ENCODE results near the gene CELA3A. TPM values are rescaled to one million over a fixed set of nuclear protein-coding genes. Genes with fewer than 3 reads are reported as not detected.
A peak's percentile ranks its signal among the peaks of the same experiment; 100 is the strongest.
"Not testable (repeated sequence)": the region's sequence is repeated elsewhere in the genome, so short reads cannot be mapped to it uniquely, and the experiment has no call there.

CELA3A gene
- total and polyA plus RNA-seq, 5 donors from 2014 or later, result not detected

GRCh38 chr1:22014575-22015206 is 13.2 kb downstream of the CELA3A start:
- not testable (repeated sequence) for DNase-seq; H3K9me3 ChIP-seq (ENCODE audit: control insufficient read depth in 2 of 2, low read length in 2 of 2); H3K36me3 ChIP-seq (ENCODE audit: control insufficient read depth, insufficient read depth, low read length); H3K27me3 Mint-ChIP-seq; H3K4me3 Mint-ChIP-seq; H3K27ac Mint-ChIP-seq; H3K36me3 Mint-ChIP-seq; H3K27ac ChIP-seq (ENCODE audit: insufficient read depth, low read length, poor library complexity, severe bottlenecking); H3K4me3 ChIP-seq (ENCODE audit: low read depth, low read length); H3K9me3 Mint-ChIP-seq; H3K27me3 ChIP-seq (ENCODE audit: control insufficient read depth, insufficient read depth, low read length); ATAC-seq (ENCODE audit: low read depth in 2 of 2)
- H3K4me1 Mint-ChIP-seq, result peaks cover 11 to 15% (median 12%) of the 10 kb centered on the region in 4 donors
- peaks cover 14% of the 10 kb centered on the region for H3K4me1 ChIP-seq (ENCODE audit: control insufficient read depth, insufficient read depth, low read length, poor library complexity, severe bottlenecking)

DNA sequence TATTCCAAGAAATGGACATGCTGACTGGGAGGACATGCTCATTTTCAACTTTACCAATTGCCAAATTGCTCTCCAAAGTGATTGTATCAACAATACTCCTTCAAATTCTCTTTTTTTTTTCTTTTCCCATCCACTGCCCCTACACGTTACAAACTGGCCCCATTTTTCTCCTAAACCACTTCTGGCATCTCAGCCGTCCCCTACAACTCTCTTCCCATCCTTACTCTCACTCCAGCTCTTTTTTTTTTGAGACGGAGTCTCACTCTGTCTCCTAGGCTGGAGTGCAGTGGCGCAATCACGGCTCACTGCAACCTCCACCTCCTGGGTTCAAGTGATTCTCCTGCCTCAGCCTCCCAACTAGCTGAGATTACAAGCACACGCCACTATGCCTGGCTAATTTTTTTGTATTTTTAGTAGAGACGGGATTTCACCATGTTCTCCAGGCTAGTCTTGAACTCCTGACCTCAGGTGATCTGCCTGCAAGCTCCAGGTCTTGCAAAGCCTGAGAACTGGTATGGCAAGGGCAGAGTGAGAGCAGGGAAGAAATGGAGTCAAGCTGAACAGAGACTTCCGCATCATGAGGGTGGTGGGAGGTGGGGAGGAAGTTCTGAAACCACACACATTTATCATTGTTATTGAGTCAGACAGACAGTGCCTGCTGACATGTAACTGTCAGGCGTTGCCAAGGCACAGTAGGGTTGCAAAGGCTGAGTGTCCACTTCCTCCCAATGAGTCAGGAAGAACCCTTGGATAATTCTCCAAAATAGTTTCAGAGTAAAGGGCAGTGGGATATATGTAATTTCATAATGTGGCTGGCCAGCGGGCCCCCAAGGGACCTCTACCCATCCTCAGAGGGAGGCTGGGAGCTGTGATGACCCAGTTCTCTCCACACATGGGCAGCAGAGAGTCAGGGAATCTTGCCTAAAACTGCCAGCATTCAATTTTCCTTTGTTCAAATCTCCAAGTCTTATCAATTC is 17.4 kb downstream of the CELA3A start:
- H3K36me3 ChIP-seq (ENCODE audit: control insufficient read depth, insufficient read depth, low read length), result no peaks in the 10 kb centered on the region
- Mint-ChIP-seq H3K36me3 (no peaks in the 10 kb centered on the region), H3K27ac (peak overlapping the region; percentile 86 to 100 (median 91)), H3K4me3 (peak overlapping the region; percentile 1 to 59 (median 34)), H3K27me3 (peaks cover 5% of the 10 kb centered on the region), H3K4me1 (peaks cover 16 to 32% (median 20%) of the 10 kb centered on the region in 4 donors), H3K9me3 (no peaks in the 10 kb centered on the region)
- H3K27me3 ChIP-seq (ENCODE audit: control insufficient read depth, insufficient read depth, low read length), result no peaks in the 10 kb centered on the region
- H3K9me3 ChIP-seq (ENCODE audit: control insufficient read depth in 2 of 2, low read length in 2 of 2), result no peaks in the 10 kb centered on the region
- H3K27ac ChIP-seq (ENCODE audit: insufficient read depth, low read length, poor library complexity, severe bottlenecking), result peak overlapping the region; percentile 75
- peak; percentile 98 to 99 for ATAC-seq (ENCODE audit: low read depth in 2 of 2)
- peaks cover 28% of the 10 kb centered on the region for H3K4me1 ChIP-seq (ENCODE audit: control insufficient read depth, insufficient read depth, low read length, poor library complexity, severe bottlenecking)
- DNase-seq, result peak; percentile 41 to 94 (median 57)
- H3K4me3 ChIP-seq (ENCODE audit: low read depth, low read length), result peak overlapping the region; percentile 59

GRCh38 chr1:22021061-22021460 is 19.6 kb downstream of the CELA3A start:
- H3K27me3 ChIP-seq (ENCODE audit: control insufficient read depth, insufficient read depth, low read length), result no peaks in the 10 kb centered on the region
- peaks cover 43% of the 10 kb centered on the region for H3K4me1 ChIP-seq (ENCODE audit: control insufficient read depth, insufficient read depth, low read length, poor library complexity, severe bottlenecking)
- DNase-seq, result no peak
- H3K9me3 ChIP-seq (ENCODE audit: control insufficient read depth in 2 of 2, low read length in 2 of 2), result no peaks in the 10 kb centered on the region
- H3K27ac ChIP-seq (ENCODE audit: insufficient read depth, low read length, poor library complexity, severe bottlenecking), result no peak overlapping the region
- no peak for ATAC-seq (ENCODE audit: low read depth in 2 of 2)
- Mint-ChIP-seq H3K9me3 (no peaks in the 10 kb centered on the region), H3K4me1 (peaks cover 16 to 49% (median 33%) of the 10 kb centered on the region in 4 donors), H3K36me3 (peaks cover 4% of the 10 kb centered on the region), H3K27me3 (peaks cover 10% of the 10 kb centered on the region), H3K27ac (peak overlapping the region in 1 of 3 donors; percentile 63), H3K4me3 (no peak overlapping the region)
- no peak overlapping the region for H3K4me3 ChIP-seq (ENCODE audit: low read depth, low read length)
- no peaks in the 10 kb centered on the region for H3K36me3 ChIP-seq (ENCODE audit: control insufficient read depth, insufficient read depth, low read length)

- H3K4me3 Mint-ChIP-seq, result peak overlapping the region; percentile 91 to 99 (median 98)
- no peaks in the 10 kb centered on the region for H3K9me3 ChIP-seq (ENCODE audit: control insufficient read depth in 2 of 2, low read length in 2 of 2)
- peaks cover 5% of the 10 kb centered on the region for H3K27me3 Mint-ChIP-seq
- H3K27ac ChIP-seq (ENCODE audit: insufficient read depth, low read length, poor library complexity, severe bottlenecking), result peak overlapping the region; percentile 100
- peaks cover 4% of the 10 kb centered on the region for H3K36me3 Mint-ChIP-seq
- H3K4me1 ChIP-seq (ENCODE audit: control insufficient read depth, insufficient read depth, low read length, poor library complexity, severe bottlenecking), result peaks cover 40% of the 10 kb centered on the region
- ATAC-seq (ENCODE audit: low read depth in 2 of 2), result peak; percentile 63 to 65
- peak overlapping the region; percentile 92 for H3K4me3 ChIP-seq (ENCODE audit: low read depth, low read length)
- peaks cover 10 to 60% (median 35%) of the 10 kb centered on the region in 4 donors for H3K4me1 Mint-ChIP-seq
- peak overlapping the region; percentile 96 to 100 (median 99) for H3K27ac Mint-ChIP-seq
- no peaks in the 10 kb centered on the region for H3K9me3 Mint-ChIP-seq
- no peaks in the 10 kb centered on the region for H3K27me3 ChIP-seq (ENCODE audit: control insufficient read depth, insufficient read depth, low read length)
- no peaks in the 10 kb centered on the region for H3K36me3 ChIP-seq (ENCODE audit: control insufficient read depth, insufficient read depth, low read length)
- peak; percentile 71 to 89 (median 88) for DNase-seq
Measured at GRCh38 chr1:22024485-22025367, 23.3 kb downstream of the CELA3A start.

GRCh38 chr1:22025368-22026155 is 24.1 kb downstream of the CELA3A start:
- Mint-ChIP-seq H3K36me3 (peaks cover 4% of the 10 kb centered on the region), H3K4me1 (peaks cover 10 to 65% (median 40%) of the 10 kb centered on the region in 4 donors), H3K27me3 (peaks cover 5% of the 10 kb centered on the region), H3K27ac (peak overlapping the region; percentile 96 to 100 (median 99)), H3K9me3 (no peaks in the 10 kb centered on the region), H3K4me3 (peak overlapping the region; percentile 91 to 99 (median 98))
- DNase-seq, result peak; percentile 82 to 95 (median 89)
- peak overlapping the region; percentile 100 for H3K27ac ChIP-seq (ENCODE audit: insufficient read depth, low read length, poor library complexity, severe bottlenecking)
- peak overlapping the region; percentile 92 for H3K4me3 ChIP-seq (ENCODE audit: low read depth, low read length)
- H3K36me3 ChIP-seq (ENCODE audit: control insufficient read depth, insufficient read depth, low read length), result no peaks in the 10 kb centered on the region
- H3K27me3 ChIP-seq (ENCODE audit: control insufficient read depth, insufficient read depth, low read length), result no peaks in the 10 kb centered on the region
- H3K9me3 ChIP-seq (ENCODE audit: control insufficient read depth in 2 of 2, low read length in 2 of 2), result no peaks in the 10 kb centered on the region
- ATAC-seq (ENCODE audit: low read depth in 2 of 2), result peak; percentile 77 to 83
- H3K4me1 ChIP-seq (ENCODE audit: control insufficient read depth, insufficient read depth, low read length, poor library complexity, severe bottlenecking), result peaks cover 37% of the 10 kb centered on the region

DNA sequence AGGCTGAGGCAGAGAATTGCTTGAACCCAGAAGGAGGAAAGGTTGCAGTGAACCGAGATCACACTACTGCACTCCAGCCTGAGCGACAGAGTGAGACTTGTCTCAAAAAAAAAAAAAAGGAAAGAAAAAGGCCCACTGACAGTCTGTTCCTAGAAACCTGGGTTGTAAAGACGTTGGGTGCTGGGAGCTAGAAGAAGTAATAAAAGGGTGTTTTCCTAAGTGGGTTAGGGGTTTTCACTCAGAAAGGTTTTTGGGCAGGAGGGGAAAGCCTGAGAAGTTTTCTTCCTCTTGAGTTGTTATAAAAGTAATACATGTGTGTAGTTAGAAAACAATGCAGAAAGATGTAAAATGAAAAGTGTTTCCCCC is 25.4 kb downstream of the CELA3A start:
- Mint-ChIP-seq H3K9me3 (no peaks in the 10 kb centered on the region), H3K4me1 (peaks cover 10 to 72% (median 42%) of the 10 kb centered on the region in 4 donors), H3K36me3 (peaks cover 4% of the 10 kb centered on the region), H3K27ac (peak overlapping the region in 2 of 3 donors; percentile 96 to 99), H3K27me3 (peaks cover 5% of the 10 kb centered on the region), H3K4me3 (peak overlapping the region; percentile 49 to 99 (median 94))
- peak overlapping the region; percentile 100 for H3K27ac ChIP-seq (ENCODE audit: insufficient read depth, low read length, poor library complexity, severe bottlenecking)
- no peak for ATAC-seq (ENCODE audit: low read depth in 2 of 2)
- H3K36me3 ChIP-seq (ENCODE audit: control insufficient read depth, insufficient read depth, low read length), result no peaks in the 10 kb centered on the region
- no peaks in the 10 kb centered on the region for H3K9me3 ChIP-seq (ENCODE audit: control insufficient read depth in 2 of 2, low read length in 2 of 2)
- DNase-seq, result no peak
- H3K4me3 ChIP-seq (ENCODE audit: low read depth, low read length), result no peak overlapping the region
- H3K4me1 ChIP-seq (ENCODE audit: control insufficient read depth, insufficient read depth, low read length, poor library complexity, severe bottlenecking), result peaks cover 50% of the 10 kb centered on the region
- no peaks in the 10 kb centered on the region for H3K27me3 ChIP-seq (ENCODE audit: control insufficient read depth, insufficient read depth, low read length)

All from CD4-positive, CD25-positive, alpha-beta regulatory T cell (primary cell).